K562 (cell line): Measurements from ENCODE around the gene NAA50. TPM values are rescaled to one million over a fixed set of nuclear protein-coding genes. Genes with fewer than 3 reads are reported as not detected.

Experiments used
- ATAC-seq: fragments of 200-7000 bp; cut with Tn5 transposase; 3 replicates; pipeline ENCODE4 v1.9.1; 2020; ENCODE audit warnings: moderate library complexity
- BruUV-seq: library from RNA; stranded (reverse); fragments of 400-500 nt; replicated peaks from 2 replicates; lab custom pipeline; 2021; lab: Mats Ljungman, UMichigan
- CTCF ChIA-PET: fragments of 300-600 bp; formaldehyde crosslinking; extraction: SDS; loops from one replicate; lab custom pipeline; 2021; ENCODE audit warnings: low intra/inter-chr PET ratio; lab: Yijun Ruan, JAX
- POLR2A ChIA-PET: fragments of 300-600, 350-650 bp; sonication (Branson Sonifier 250); formaldehyde crosslinking; extraction: SDS; loops from one replicate; lab custom pipeline; 2021; ENCODE audit warnings: antibody characterized with exemption, inconsistent platforms; lab: Yijun Ruan, JAX
- DNase-seq, 4 experiments: peaks; one replicate each; pipeline versions ENCODE4 v3.0.0 to v3.0.0-alpha.2; 2011 to 2018; ENCODE audit warnings: low spot score in 3 of 4, mixed read lengths in 3 of 4; ENCODE audit errors: extremely low read depth in 1 of 4
- FAIRE-seq: peaks from 2 replicates; lab custom pipeline; 2011; peaks lifted over from hg19 to GRCh38; lab: Jason Lieb, UNC
- H2AFZ ChIP-seq: 2 replicates; pipeline ENCODE4 v1.6.0; 2011; ENCODE audit warnings: low read depth, low read length, control low read depth, inconsistent platforms
- H3K27ac ChIP-seq: fragments of 200-600 bp; 3 replicates; pipeline ENCODE4 v1.8.0; 2011; ENCODE audit warnings: low read depth, mild to moderate bottlenecking, control low read depth, inconsistent platforms, low read length, moderate library complexity, mixed read lengths; ENCODE audit errors: extremely low read depth
- H3K27me3 ChIP-seq, 2 experiments: fragments of 300-600 bp in 1 of 2; 2 replicates in 1 of 2; 3 replicates in 1 of 2; pipeline versions ENCODE4 v1.6.0 to v1.8.0; 2011; ENCODE audit warnings: inconsistent platforms in 2 of 2, low read length in 2 of 2, mild to moderate bottlenecking in 1 of 2, mixed read lengths in 1 of 2, moderate library complexity in 1 of 2; ENCODE audit not compliant: control insufficient read depth in 2 of 2, insufficient read depth in 2 of 2
- H3K36me3 ChIP-seq: fragments of 300-600 bp; 3 replicates; pipeline ENCODE4 v1.8.0; 2011; ENCODE audit warnings: mild to moderate bottlenecking, low read length, inconsistent platforms; ENCODE audit not compliant: control insufficient read depth, insufficient read depth
- H3K4me1 ChIP-seq, 2 experiments: fragments of 200-600 bp in 1 of 2; replicated peaks in 1 of 2; 2 replicates in 1 of 2; 3 replicates in 1 of 2; pipeline versions ENCODE4 v1.5.1 to v1.8.0; 2011; ENCODE audit warnings: inconsistent platforms in 2 of 2, low read length in 2 of 2, mild to moderate bottlenecking in 1 of 2, mixed read lengths in 1 of 2, moderate library complexity in 1 of 2; ENCODE audit not compliant: control insufficient read depth in 2 of 2, insufficient read depth in 2 of 2
- H3K4me2 ChIP-seq: 2 replicates; pipeline ENCODE4 v1.6.1; 2011; ENCODE audit warnings: low read length, control low read depth, inconsistent platforms, mixed read lengths; ENCODE audit not compliant: insufficient read depth
- H3K4me3 ChIP-seq: fragments of 200-600 bp; sonication (generic), shearing (Covaris generic); 2 replicates; pipeline ENCODE4 v1.5.1; 2016; ENCODE audit warnings: control low read depth, inconsistent platforms
- H3K79me2 ChIP-seq: fragments of 200-600 bp; 3 replicates; pipeline ENCODE4 v1.8.0; 2011; ENCODE audit warnings: low read length, inconsistent platforms; ENCODE audit not compliant: control insufficient read depth, insufficient read depth
- H3K9ac ChIP-seq, 2 experiments: 2 replicates each; pipeline versions ENCODE4 v1.6.0 to v1.6.1; 2011; ENCODE audit warnings: low read depth in 2 of 2, low read length in 2 of 2, control low read depth in 1 of 2, inconsistent platforms in 1 of 2, mild to moderate bottlenecking in 1 of 2, mixed read lengths in 1 of 2; ENCODE audit not compliant: insufficient read depth in 1 of 2
- H3K9me1 ChIP-seq: one replicate; pipeline ENCODE4 v1.6.0; 2011; ENCODE audit warnings: inconsistent platforms, mild to moderate bottlenecking, low read length, moderate library complexity; ENCODE audit not compliant: control insufficient read depth, insufficient read depth
- H3K9me3 ChIP-seq: replicated peaks from 2 replicates; pipeline ENCODE4 v1.5.1; 2011; ENCODE audit warnings: low read depth, low read length, inconsistent platforms; ENCODE audit not compliant: control insufficient read depth, insufficient read depth
- H4K20me1 ChIP-seq: replicated peaks from 2 replicates; pipeline ENCODE4 v1.6.1; 2011; ENCODE audit warnings: low read length, inconsistent platforms, mixed read lengths; ENCODE audit not compliant: control insufficient read depth, insufficient read depth
- ASH1L ChIP-seq: fragments of 450-650 bp; IDR thresholded peaks from 2 replicates; pipeline ENCODE4 v1.6.1; 2018; ENCODE audit warnings: borderline replicate concordance, mild to moderate bottlenecking, low read depth; ENCODE audit not compliant: partially characterized antibody
- BDP1 ChIP-seq: IDR thresholded peaks from 3 replicates; pipeline ENCODE4 v1.6.1; 2011; ENCODE audit not compliant: insufficient read length, insufficient read depth
- C11orf30 ChIP-seq: fragments of 450-650 bp; IDR thresholded peaks from 2 replicates; pipeline ENCODE4 v1.6.1; 2016; ENCODE audit warnings: low read depth, mild to moderate bottlenecking
- HIVEP1 ChIP-seq: fragments of 250-450 bp; sonication (Bioruptor Pico); IDR thresholded peaks from 2 replicates; pipeline ENCODE4 v1.4.0; 2020; ENCODE audit warnings: mild to moderate bottlenecking
- NFE2 ChIP-seq: IDR thresholded peaks from 2 replicates; pipeline ENCODE4 v1.6.1; 2014; ENCODE audit warnings: antibody characterized with exemption, low read depth
- NONO ChIP-seq, 2 experiments: fragments of 200-400 bp in 1 of 2; fragments of 450-650 bp in 1 of 2; formaldehyde crosslinking in 1 of 2; IDR thresholded peaks; 2 replicates each; pipeline ENCODE4 v1.6.1; 2017; ENCODE audit warnings: low read depth in 2 of 2, mild to moderate bottlenecking in 2 of 2, moderate library complexity in 2 of 2, low read length in 1 of 2
- POLR2AphosphoS5 ChIP-seq: IDR thresholded peaks from 2 replicates; pipeline ENCODE4 v1.6.1; 2011; ENCODE audit warnings: mild to moderate bottlenecking, low read depth, low read length, moderate library complexity; ENCODE audit not compliant: control insufficient read depth, insufficient read depth
- TSHZ1 ChIP-seq: fragments of 250-450 bp; sonication (Bioruptor Pico); IDR thresholded peaks from 2 replicates; pipeline ENCODE4 v1.4.0; 2020; ENCODE audit warnings: mild to moderate bottlenecking, moderate library complexity
- VEZF1 ChIP-seq: fragments of 200-800 bp; sonication (Bioruptor generic); IDR thresholded peaks from 2 replicates; pipeline ENCODE4 v1.6.1; 2017; ENCODE audit warnings: missing genetic modification characterization, missing compliant biosample characterization
- ZNF584 ChIP-seq: fragments of 200-800 bp; sonication (Bioruptor generic); IDR thresholded peaks from 2 replicates; pipeline ENCODE4 v1.6.1; 2016; ENCODE audit warnings: low read depth, mild to moderate bottlenecking, missing genetic modification characterization, missing compliant biosample characterization
- WGBS: fragments of 100-300 bp; shearing (Covaris generic); methylation state at CpG from one replicate; pipeline ENCODE4 v1.1.6; 2016; ENCODE audit warnings: low coverage, mixed read lengths; ENCODE audit not compliant: insufficient coverage; ENCODE audit errors: missing lambda C conversion rate; 5-methylcytosine and 5-hydroxymethylcytosine counted together
- in situ Hi-C: fragments of 300-500 bp; cut with MboI; formaldehyde crosslinking; loops from 4 replicates; pipeline ENCODE4 v1.15.0; 2018; ENCODE audit warnings: inconsistent platforms, mixed read lengths
- intact Hi-C: fragments of 100-400 bp; cut with micrococcal nuclease; formaldehyde crosslinking; loops from 2 replicates; pipeline ENCODE4 v1.14.2; 2022
- polyA plus RNA-seq, 8 experiments: library from polyadenylated mRNA; depleted of rRNA in 4 of 8; stranded (reverse) in 5 of 8; unstranded in 3 of 8; fragments of >200 nt; fragmentation: Nextera tagmentation in 2 of 8; fragmentation: Illumina TruSeq in 1 of 8; extraction: Ambion mirVana in 2 of 8; extraction: Trizol in 1 of 8; gene quantifications; 2 replicates each; pipeline versions ENCODE4 v1.2.1 to v1.2.3, GENCODE V29; 2011 to 2014; ENCODE audit warnings: inconsistent platforms in 1 of 8, missing spikeins in 1 of 8
- total RNA-seq, 7 experiments: library from RNA; depleted of rRNA in 6 of 7; stranded (reverse); fragments of >200 nt in 6 of 7; fragmentation: Illumina TruSeq in 2 of 7; extraction: Trizol in 2 of 7; gene quantifications; 2 replicates each; pipeline versions ENCODE4 v1.2.1 to v1.2.3, GENCODE V29; 2011 to 2021; ENCODE audit warnings: low replicate concordance in 1 of 7

The NAA50 gene
- total and polyA plus RNA-seq, 9 of the 15 experiments (the other 6 are each of a cell fraction or from before 2014, with no cell fraction given): 40.0 to 301 (median 112) TPM

- no peak for DNase-seq
- Histone ChIP-seq H3K9ac (no peak overlapping the region), H3K4me3 (no peak overlapping the region), H3K27me3 (no peaks in the 10 kb centered on the region), H3K9me1 (no peaks in the 10 kb centered on the region), H4K20me1 (no peaks in the 10 kb centered on the region), H3K79me2 (peaks cover 21% of the 10 kb centered on the region), H3K9me3 (no peaks in the 10 kb centered on the region), H3K36me3 (peaks cover 75% of the 10 kb centered on the region; the same call in 2 of the 3 replicates), H3K4me2 (no peak overlapping the region), H3K4me1 (no peaks in the 10 kb centered on the region), H3K27ac (no peak overlapping the region), H2AFZ (no peak overlapping the region)
- intact Hi-C loops: no loop called here
- no peak for ATAC-seq
- FAIRE-seq: no peak
- in situ Hi-C loops: no loop called here
- ChIA-PET CTCF (no interaction called here), POLR2A (no interaction called here)
- no TSS peak for BruUV-seq
- 94% methylated on average over 3 of the region's 3 CpGs for WGBS
- TF ChIP-seq NFE2: 0 out of 2 replicates have a peak, but pooled peaks have one; percentile 14
- no peak for TF ChIP-seq BDP1
These were observed 24.4 kb downstream of the NAA50 start for GRCh38 chr3:113721636-113722035.

DNA sequence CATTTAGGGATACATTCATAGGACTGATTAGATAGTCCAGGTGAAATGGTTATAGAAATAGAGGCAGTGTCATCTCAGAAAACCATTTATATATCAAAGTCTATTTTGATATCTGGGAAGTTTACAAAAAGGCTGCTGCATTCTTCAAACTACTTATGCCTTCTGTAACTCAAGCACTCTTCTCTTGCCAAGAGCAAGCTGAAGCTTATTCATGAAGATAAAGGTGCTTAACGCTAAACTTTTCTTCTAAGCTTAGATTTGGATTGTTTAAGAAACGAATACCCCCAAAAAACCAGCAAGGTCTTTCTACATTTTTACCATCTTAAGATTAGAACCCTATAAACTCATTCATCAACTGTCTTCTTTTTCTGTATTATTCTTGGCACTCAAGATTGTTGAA lies 26.3 kb downstream of the NAA50 start:
- BruUV-seq: no TSS peak
- in situ Hi-C loops: no loop called here
- no peak overlapping the region for H2AFZ ChIP-seq
- no peaks in the 10 kb centered on the region for H3K9me3 ChIP-seq
- no peaks in the 10 kb centered on the region for H4K20me1 ChIP-seq
- 94% methylated on average over 2 of the region's 2 CpGs for WGBS
- no peaks in the 10 kb centered on the region for H3K9me1 ChIP-seq
- no peak overlapping the region for H3K27ac ChIP-seq
- no peak for DNase-seq
- no peaks in the 10 kb centered on the region for H3K4me1 ChIP-seq
- intact Hi-C loops: no loop called here
- H3K9ac ChIP-seq: no peak overlapping the region
- H3K4me2 ChIP-seq: no peak overlapping the region
- no peaks in the 10 kb centered on the region for H3K27me3 ChIP-seq
- H3K79me2 ChIP-seq: peaks cover 6% of the 10 kb centered on the region; the same call in 1 of the 3 replicates
- ChIA-PET CTCF (no interaction called here), POLR2A (interaction anchor here (0.7 to 1.0 kb wide), 2 partner anchors 25 to 75 kb away, joined by 3 read pairs; no protein-coding TSS in a partner anchor)
- no peak overlapping the region for H3K4me3 ChIP-seq
- FAIRE-seq: no peak
- peaks cover 73% of the 10 kb centered on the region; the same call in 2 of the 3 replicates for H3K36me3 ChIP-seq
- no peak for ATAC-seq
- no peak for TF ChIP-seq VEZF1 (CRISPR knock-in tag)
- TF ChIP-seq C11orf30: no peak
- no peak for TF ChIP-seq TSHZ1 (CRISPR knock-in tag)
- no peak for TF ChIP-seq ASH1L
- TF ChIP-seq POLR2AphosphoS5: no peak
- no peak for TF ChIP-seq ZNF584 (CRISPR knock-in tag)
- no peak for TF ChIP-seq NONO (IDR thresholded peaks at IDR 0.05; ENCODE audit: low read depth in 2 of 2, low read length in 1 of 2)
- no peak for TF ChIP-seq HIVEP1 (CRISPR knock-in tag)
